Muscle layer of duodenum (tissue), 2 donors: Measurements from ENCODE around the gene ZDHHC8.

Experiments
- H3K27ac ChIP-seq: one replicate; pipeline ENCODE4 v1.7.0; 2013; ENCODE audit warnings: mild to moderate bottlenecking, low read length
- H3K27me3 ChIP-seq: one replicate; pipeline ENCODE4 v1.7.0; 2013; ENCODE audit warnings: low read depth, mild to moderate bottlenecking, control low read depth, low read length
- H3K36me3 ChIP-seq, 2 donors: one replicate each; pipeline ENCODE4 v1.7.0; 2013; ENCODE audit warnings: low read length in 2 of 2, control low read depth in 1 of 2, mild to moderate bottlenecking in 1 of 2; ENCODE audit not compliant: insufficient read depth in 2 of 2, control insufficient read depth in 1 of 2
- H3K4me1 ChIP-seq, 2 donors: one replicate each; pipeline ENCODE4 v1.7.0; 2013; ENCODE audit warnings: low read length in 2 of 2, mild to moderate bottlenecking in 2 of 2, control low read depth in 1 of 2, moderate library complexity in 1 of 2; ENCODE audit not compliant: insufficient read depth in 2 of 2, control insufficient read depth in 1 of 2
- H3K4me3 ChIP-seq, 2 donors: one replicate each; pipeline ENCODE4 v1.7.0; 2013; ENCODE audit warnings: low read length in 2 of 2, low read depth in 1 of 2, mild to moderate bottlenecking in 1 of 2
- H3K9me3 ChIP-seq, 2 donors: one replicate each; pipeline ENCODE4 v1.7.0; 2013; ENCODE audit warnings: low read length in 2 of 2, control low read depth in 1 of 2, mild to moderate bottlenecking in 1 of 2; ENCODE audit not compliant: control insufficient read depth in 1 of 2
- donor health status: healthy.

ZDHHC8 gene

GRCh38 chr22:20183101-20183500, 51.5 kb downstream of the ZDHHC8 start:
- Histone ChIP-seq H3K4me3 (no peak overlapping the region), H3K4me1 (no peaks in the 10 kb centered on the region), H3K9me3 (no peaks in the 10 kb centered on the region), H3K27ac (no peak overlapping the region), H3K27me3 (no peaks in the 10 kb centered on the region), H3K36me3 (no peaks in the 10 kb centered on the region)

GRCh38 chr22:20183823-20184222, 52.2 kb downstream of the ZDHHC8 start:
- no peak overlapping the region for H3K27ac ChIP-seq
- H3K36me3 ChIP-seq = no peaks in the 10 kb centered on the region
- H3K9me3 ChIP-seq = no peaks in the 10 kb centered on the region
- no peak overlapping the region for H3K4me3 ChIP-seq
- no peaks in the 10 kb centered on the region for H3K27me3 ChIP-seq
- H3K4me1 ChIP-seq = no peaks in the 10 kb centered on the region

GRCh38 chr22:20184501-20185165, 53.0 kb downstream of the ZDHHC8 start:
- H3K9me3 ChIP-seq = no peaks in the 10 kb centered on the region
- no peak overlapping the region for H3K4me3 ChIP-seq
- H3K36me3 ChIP-seq = no peaks in the 10 kb centered on the region
- H3K4me1 ChIP-seq = no peaks in the 10 kb centered on the region
- H3K27ac ChIP-seq = no peak overlapping the region
- H3K27me3 ChIP-seq = no peaks in the 10 kb centered on the region

- Histone ChIP-seq H3K4me1 (no peaks in the 10 kb centered on the region), H3K27ac (no peak overlapping the region), H3K36me3 (no peaks in the 10 kb centered on the region)
Measured at GRCh38 chr22:20185750-20186149, 54.1 kb downstream of the ZDHHC8 start.

GRCh38 chr22:20186183-20186870, 54.7 kb downstream of the ZDHHC8 start:
- Histone ChIP-seq H3K4me1 (no peaks in the 10 kb centered on the region), H3K36me3 (no peaks in the 10 kb centered on the region), H3K4me3 (no peak overlapping the region), H3K27ac (no peak overlapping the region), H3K27me3 (no peaks in the 10 kb centered on the region), H3K9me3 (no peaks in the 10 kb centered on the region)

More at GRCh38 chr22:20185750-20186149, 54.1 kb downstream of the ZDHHC8 start:
- H3K4me3 ChIP-seq = no peak overlapping the region
- no peaks in the 10 kb centered on the region for H3K27me3 ChIP-seq
- no peaks in the 10 kb centered on the region for H3K9me3 ChIP-seq

- Histone ChIP-seq H3K9me3 (no peaks in the 10 kb centered on the region), H3K4me3 (no peak overlapping the region), H3K36me3 (no peaks in the 10 kb centered on the region), H3K27ac (no peak overlapping the region), H3K27me3 (no peaks in the 10 kb centered on the region), H3K4me1 (no peaks in the 10 kb centered on the region)
Measured at GRCh38 chr22:20186871-20187546, 55.4 kb downstream of the ZDHHC8 start.

GRCh38 chr22:20187777-20188566, 56.4 kb downstream of the ZDHHC8 start:
- no peak overlapping the region for H3K27ac ChIP-seq
- no peaks in the 10 kb centered on the region for H3K36me3 ChIP-seq
- H3K4me1 ChIP-seq = no peaks in the 10 kb centered on the region
- H3K27me3 ChIP-seq = no peaks in the 10 kb centered on the region
- H3K4me3 ChIP-seq = no peak overlapping the region
- H3K9me3 ChIP-seq = no peaks in the 10 kb centered on the region

- Histone ChIP-seq H3K9me3 (no peaks in the 10 kb centered on the region), H3K27me3 (no peaks in the 10 kb centered on the region), H3K27ac (no peak overlapping the region), H3K4me3 (no peak overlapping the region), H3K36me3 (no peaks in the 10 kb centered on the region), H3K4me1 (no peaks in the 10 kb centered on the region)
Measured at GRCh38 chr22:20188567-20188877, 56.9 kb downstream of the ZDHHC8 start.

- Histone ChIP-seq H3K4me1 (no peaks in the 10 kb centered on the region), H3K27me3 (no peaks in the 10 kb centered on the region), H3K36me3 (no peaks in the 10 kb centered on the region), H3K4me3 (no peak overlapping the region), H3K27ac (no peak overlapping the region), H3K9me3 (no peaks in the 10 kb centered on the region)
Measured at GRCh38 chr22:20191000-20191515, 59.5 kb downstream of the ZDHHC8 start.

GRCh38 chr22:20191803-20192202, 60.2 kb downstream of the ZDHHC8 start:
- no peaks in the 10 kb centered on the region for H3K27me3 ChIP-seq
- no peaks in the 10 kb centered on the region for H3K4me1 ChIP-seq
- H3K9me3 ChIP-seq = no peaks in the 10 kb centered on the region
- no peak overlapping the region for H3K4me3 ChIP-seq
- H3K27ac ChIP-seq = no peak overlapping the region
- no peaks in the 10 kb centered on the region for H3K36me3 ChIP-seq
